CD4-positive, CD25-positive, alpha-beta regulatory T cell (primary cell): ENCODE measurements around the gene KDM6A. TPM values are rescaled to one million over a fixed set of nuclear protein-coding genes. Genes with fewer than 3 reads are reported as not detected.
"Not testable (repeated sequence)": the region's sequence is repeated elsewhere in the genome, so short reads cannot be mapped to it uniquely, and the experiment has no call there.

Experiments
- ATAC-seq, 2 donors: fragments of 150-1000 bp; cut with Tn5 transposase; one replicate each; pipeline ENCODE4 v1.10.0; 2021; ENCODE audit warnings: low read depth in 2 of 2, moderate number of reproducible peaks in 2 of 2, moderate library complexity in 1 of 2
- DNase-seq, 3 donors: peaks; one replicate each; pipeline versions ENCODE4 v3.0.0 to v3.0.0-alpha.2; 2012 to 2022; ENCODE audit warnings: mixed read lengths in 1 of 3
- H3K27ac ChIP-seq: one replicate; pipeline ENCODE4 v1.7.0; 2013; ENCODE audit warnings: mild to moderate bottlenecking, low read length; ENCODE audit not compliant: insufficient read depth, poor library complexity, severe bottlenecking
- H3K27me3 ChIP-seq: one replicate; pipeline ENCODE4 v1.7.0; 2013; ENCODE audit warnings: low read length; ENCODE audit not compliant: control insufficient read depth, insufficient read depth
- H3K36me3 ChIP-seq: one replicate; pipeline ENCODE4 v1.7.0; 2013; ENCODE audit warnings: mild to moderate bottlenecking, low read length, moderate library complexity; ENCODE audit not compliant: control insufficient read depth, insufficient read depth
- H3K4me1 ChIP-seq: 2 replicates; pipeline ENCODE4 v1.7.0; 2013; ENCODE audit warnings: mild to moderate bottlenecking, low read length; ENCODE audit not compliant: insufficient read depth, control insufficient read depth, poor library complexity, severe bottlenecking
- H3K4me3 ChIP-seq: one replicate; pipeline ENCODE4 v1.7.0; 2013; ENCODE audit warnings: low read depth, mild to moderate bottlenecking, low read length, moderate library complexity
- H3K9me3 ChIP-seq, 2 experiments: 1 replicate in 1 of 2; 2 replicates in 1 of 2; pipeline ENCODE4 v1.7.0; 2013; ENCODE audit warnings: low read length in 2 of 2, mild to moderate bottlenecking in 1 of 2, moderate library complexity in 1 of 2; ENCODE audit not compliant: control insufficient read depth in 2 of 2
- H3K27ac Mint-ChIP-seq, 3 donors: one replicate each; pipeline ENCODE4 v1.8.0; 2020 to 2022; ENCODE audit warnings: mild to moderate bottlenecking in 3 of 3, mixed read lengths in 3 of 3, moderate library complexity in 2 of 3
- H3K27me3 Mint-ChIP-seq: one replicate; pipeline ENCODE4 v1.8.0; 2022; ENCODE audit warnings: mild to moderate bottlenecking, mixed read lengths
- H3K36me3 Mint-ChIP-seq: one replicate; pipeline ENCODE4 v1.8.0; 2020; ENCODE audit warnings: mixed read lengths
- H3K4me1 Mint-ChIP-seq, 4 donors: one replicate each; pipeline ENCODE4 v1.8.0; 2020 to 2022; ENCODE audit warnings: mixed read lengths in 4 of 4, mild to moderate bottlenecking in 1 of 4
- H3K4me3 Mint-ChIP-seq, 4 donors: one replicate each; pipeline ENCODE4 v1.8.0; 2020 to 2022; ENCODE audit warnings: mild to moderate bottlenecking in 4 of 4, mixed read lengths in 4 of 4, moderate library complexity in 3 of 4
- H3K9me3 Mint-ChIP-seq, 7 donors: one replicate each; pipeline ENCODE4 v1.8.0; 2020 to 2022; ENCODE audit warnings: mixed read lengths in 7 of 7, mild to moderate bottlenecking in 3 of 7, moderate library complexity in 2 of 7
- polyA plus RNA-seq, 4 donors: library from polyadenylated mRNA; unstranded; fragments of 300-500 nt; fragmentation: Illumina TruSeq; gene quantifications; one replicate each; pipeline ENCODE4 v1.2.3, GENCODE V29; 2021
- total RNA-seq: library from RNA; stranded (reverse); gene quantifications from one replicate; pipeline ENCODE4 v1.2.3, GENCODE V29; 2022

KDM6A gene
- total and polyA plus RNA-seq, 5 donors from 2014 or later: 9.2 to 116 (median 20.5) TPM

- H3K27me3 Mint-ChIP-seq, H3K9me3 Mint-ChIP-seq, H3K27ac Mint-ChIP-seq, H3K4me3 Mint-ChIP-seq, H3K36me3 ChIP-seq, H3K27me3 ChIP-seq, H3K4me3 ChIP-seq, DNase-seq, H3K36me3 Mint-ChIP-seq, H3K27ac ChIP-seq, ATAC-seq, H3K9me3 ChIP-seq: not testable (repeated sequence)
- H3K4me1 Mint-ChIP-seq: peaks cover 29 to 73% (median 51%) of the 10 kb centered on the region in 4 donors
- H3K4me1 ChIP-seq: peaks cover 25% of the 10 kb centered on the region
These were observed 38.1 kb downstream of the KDM6A start for GRCh38 chrX:44911074-44911600.

- ATAC-seq: no peak
- H3K4me1 ChIP-seq: peaks cover 17% of the 10 kb centered on the region
- Mint-ChIP-seq H3K4me1 (peaks cover 26 to 68% (median 44%) of the 10 kb centered on the region in 4 donors), H3K36me3 (peaks cover 7% of the 10 kb centered on the region), H3K27ac (peak overlapping the region in 1 of 3 donors; percentile 56), H3K4me3 (peak overlapping the region; percentile 3 to 56 (median 29)), H3K9me3 (peaks cover 0 to 5% (median 0%) of the 10 kb centered on the region in 7 donors), H3K27me3 (no peaks in the 10 kb centered on the region)
- no peaks in the 10 kb centered on the region for H3K27me3 ChIP-seq
- H3K4me3 ChIP-seq: no peak overlapping the region
- no peaks in the 10 kb centered on the region for H3K9me3 ChIP-seq
- H3K27ac ChIP-seq: no peak overlapping the region
- DNase-seq: no peak
- no peaks in the 10 kb centered on the region for H3K36me3 ChIP-seq
These were observed 40.9 kb downstream of the KDM6A start for GRCh38 chrX:44913656-44914531.

- peaks cover 0 to 2% (median 0%) of the 10 kb centered on the region in 7 donors for H3K9me3 Mint-ChIP-seq
- Histone ChIP-seq H3K36me3 (no peaks in the 10 kb centered on the region), H3K9me3 (no peaks in the 10 kb centered on the region), H3K4me3 (peak overlapping the region; percentile 43), H3K4me1 (peaks cover 15% of the 10 kb centered on the region), H3K27ac (no peak overlapping the region), H3K27me3 (no peaks in the 10 kb centered on the region)
- H3K4me3 Mint-ChIP-seq: peak overlapping the region in 3 of 4 donors; percentile 3 to 56 (median 45)
- H3K27me3 Mint-ChIP-seq: no peaks in the 10 kb centered on the region
- H3K4me1 Mint-ChIP-seq: peaks cover 29 to 67% (median 45%) of the 10 kb centered on the region in 4 donors
- H3K36me3 Mint-ChIP-seq: peaks cover 10% of the 10 kb centered on the region
- DNase-seq (no peak), ATAC-seq (no peak)
- H3K27ac Mint-ChIP-seq: peak overlapping the region in 1 of 3 donors; percentile 56
These were observed 41.7 kb downstream of the KDM6A start for GRCh38 chrX:44914532-44915198.

- Mint-ChIP-seq H3K9me3 (peaks cover 0 to 2% (median 0%) of the 10 kb centered on the region in 7 donors), H3K27ac (no peak overlapping the region), H3K4me1 (peaks cover 29 to 72% (median 50%) of the 10 kb centered on the region in 4 donors), H3K4me3 (peak overlapping the region in 3 of 4 donors; percentile 40 to 45 (median 45)), H3K36me3 (peaks cover 10% of the 10 kb centered on the region), H3K27me3 (no peaks in the 10 kb centered on the region)
- Histone ChIP-seq H3K36me3 (no peaks in the 10 kb centered on the region), H3K9me3 (no peaks in the 10 kb centered on the region), H3K27ac (no peak overlapping the region), H3K27me3 (no peaks in the 10 kb centered on the region), H3K4me1 (peaks cover 15% of the 10 kb centered on the region), H3K4me3 (peak overlapping the region; percentile 43)
- DNase-seq (no peak), ATAC-seq (no peak)
These were observed 42.4 kb downstream of the KDM6A start for GRCh38 chrX:44915361-44915868.

- ATAC-seq: no peak
- Mint-ChIP-seq H3K36me3 (peaks cover 9% of the 10 kb centered on the region), H3K4me3 (no peak overlapping the region), H3K4me1 (peaks cover 30 to 84% (median 58%) of the 10 kb centered on the region in 4 donors), H3K9me3 (peaks cover 0 to 1% (median 0%) of the 10 kb centered on the region in 7 donors), H3K27ac (no peak overlapping the region), H3K27me3 (no peaks in the 10 kb centered on the region)
- no peak for DNase-seq
- no peaks in the 10 kb centered on the region for H3K9me3 ChIP-seq
- no peak overlapping the region for H3K27ac ChIP-seq
- no peak overlapping the region for H3K4me3 ChIP-seq
- peaks cover 16% of the 10 kb centered on the region for H3K4me1 ChIP-seq
- H3K27me3 ChIP-seq: no peaks in the 10 kb centered on the region
- no peaks in the 10 kb centered on the region for H3K36me3 ChIP-seq
These were observed 45.7 kb downstream of the KDM6A start for GRCh38 chrX:44918722-44919121.

GRCh38 chrX:44922980-44923379, 50.0 kb downstream of the KDM6A start:
- Histone ChIP-seq H3K4me1 (peaks cover 20% of the 10 kb centered on the region), H3K4me3 (peak overlapping the region; percentile 30), H3K36me3 (no peaks in the 10 kb centered on the region), H3K9me3 (no peaks in the 10 kb centered on the region), H3K27ac (no peak overlapping the region), H3K27me3 (no peaks in the 10 kb centered on the region)
- ATAC-seq (no peak), DNase-seq (peak in 1 of 3 donors; percentile 41)
- Mint-ChIP-seq H3K4me1 (peaks cover 31 to 83% (median 62%) of the 10 kb centered on the region in 4 donors), H3K36me3 (peaks cover 6% of the 10 kb centered on the region), H3K27me3 (no peaks in the 10 kb centered on the region), H3K9me3 (peaks cover 0 to 1% (median 0%) of the 10 kb centered on the region in 7 donors), H3K4me3 (peak overlapping the region; percentile 5 to 78 (median 36)), H3K27ac (peak overlapping the region in 2 of 3 donors; percentile 6 to 72)

- Histone ChIP-seq H3K27ac (no peak overlapping the region), H3K9me3 (no peaks in the 10 kb centered on the region), H3K4me1 (peaks cover 17% of the 10 kb centered on the region), H3K4me3 (no peak overlapping the region), H3K36me3 (no peaks in the 10 kb centered on the region), H3K27me3 (no peaks in the 10 kb centered on the region)
- no peaks in the 10 kb centered on the region for H3K27me3 Mint-ChIP-seq
- ATAC-seq (no peak), DNase-seq (no peak)
- peaks cover 32 to 87% (median 59%) of the 10 kb centered on the region in 4 donors for H3K4me1 Mint-ChIP-seq
- H3K36me3 Mint-ChIP-seq: peaks cover 19% of the 10 kb centered on the region
- peak overlapping the region in 1 of 4 donors; percentile 56 for H3K4me3 Mint-ChIP-seq
- H3K27ac Mint-ChIP-seq: no peak overlapping the region
- H3K9me3 Mint-ChIP-seq: peaks cover 0 to 2% (median 0%) of the 10 kb centered on the region in 7 donors
These were observed 54.4 kb downstream of the KDM6A start for GRCh38 chrX:44927398-44927797.
